ENCODE results near the gene SLC12A7.
"Not testable (repeated sequence)": the region's sequence is repeated elsewhere in the genome, so short reads cannot be mapped to it uniquely, and the experiment has no call there.

SLC12A7 gene

GRCh38 chr5:1098986-1099597 is 12.8 kb downstream of the SLC12A7 start:
- H3K4me3 ChIP-seq (ENCODE audit: low read depth, low read length): no peak overlapping the region
- DNase-seq (ENCODE audit: low read depth): no peak
- no peak for TF ChIP-seq CTCF (conservative IDR thresholded peaks at IDR 0.05; ENCODE audit: low read depth, low read length)

GRCh38 chr5:1097988-1098385 is 13.9 kb downstream of the SLC12A7 start:
- DNase-seq (ENCODE audit: low read depth); H3K4me3 ChIP-seq (ENCODE audit: low read depth, low read length): not testable (repeated sequence)

GRCh38 chr5:1097381-1097987 is 14.4 kb downstream of the SLC12A7 start:
- no peak for TF ChIP-seq CTCF (conservative IDR thresholded peaks at IDR 0.05; ENCODE audit: low read depth, low read length)
- H3K4me3 ChIP-seq (ENCODE audit: low read depth, low read length): no peak overlapping the region
- no peak for DNase-seq (ENCODE audit: low read depth)

- DNase-seq (ENCODE audit: low read depth): no peak
- TF ChIP-seq CTCF (conservative IDR thresholded peaks at IDR 0.05; ENCODE audit: low read depth, low read length): no peak
Measured at GRCh38 chr5:1096838-1097237, 15.0 kb downstream of the SLC12A7 start.

DNA sequence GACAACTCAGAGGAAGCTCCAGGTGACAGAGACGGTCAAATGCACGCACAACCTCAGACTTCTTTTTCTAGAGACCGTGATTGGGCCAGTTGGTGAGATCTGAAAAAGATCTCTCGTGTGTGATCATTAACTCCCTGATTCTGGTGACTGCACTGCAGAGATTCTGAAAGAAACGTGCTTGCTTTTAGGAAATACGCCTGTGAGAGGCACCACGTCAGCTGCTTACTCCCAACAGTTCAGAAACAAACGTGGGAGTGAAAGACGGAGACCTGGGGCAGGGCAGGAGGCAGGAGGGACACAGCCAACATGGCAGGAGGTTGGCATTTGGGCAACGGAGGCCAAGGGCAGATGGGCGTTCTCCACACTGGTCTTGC is 15.9 kb downstream of the SLC12A7 start:
- no peak for DNase-seq (ENCODE audit: low read depth)
- TF ChIP-seq CTCF (conservative IDR thresholded peaks at IDR 0.05; ENCODE audit: low read depth, low read length): no peak
- no peak overlapping the region for H3K4me3 ChIP-seq (ENCODE audit: low read depth, low read length)

More at GRCh38 chr5:1096838-1097237, 15.0 kb downstream of the SLC12A7 start:
- H3K4me3 ChIP-seq (ENCODE audit: low read depth, low read length): no peak overlapping the region

GRCh38 chr5:1095302-1095989 is 16.4 kb downstream of the SLC12A7 start:
- H3K4me3 ChIP-seq (ENCODE audit: low read depth, low read length): no peak overlapping the region
- no peak for TF ChIP-seq CTCF (conservative IDR thresholded peaks at IDR 0.05; ENCODE audit: low read depth, low read length)
- DNase-seq (ENCODE audit: low read depth): no peak

DNA sequence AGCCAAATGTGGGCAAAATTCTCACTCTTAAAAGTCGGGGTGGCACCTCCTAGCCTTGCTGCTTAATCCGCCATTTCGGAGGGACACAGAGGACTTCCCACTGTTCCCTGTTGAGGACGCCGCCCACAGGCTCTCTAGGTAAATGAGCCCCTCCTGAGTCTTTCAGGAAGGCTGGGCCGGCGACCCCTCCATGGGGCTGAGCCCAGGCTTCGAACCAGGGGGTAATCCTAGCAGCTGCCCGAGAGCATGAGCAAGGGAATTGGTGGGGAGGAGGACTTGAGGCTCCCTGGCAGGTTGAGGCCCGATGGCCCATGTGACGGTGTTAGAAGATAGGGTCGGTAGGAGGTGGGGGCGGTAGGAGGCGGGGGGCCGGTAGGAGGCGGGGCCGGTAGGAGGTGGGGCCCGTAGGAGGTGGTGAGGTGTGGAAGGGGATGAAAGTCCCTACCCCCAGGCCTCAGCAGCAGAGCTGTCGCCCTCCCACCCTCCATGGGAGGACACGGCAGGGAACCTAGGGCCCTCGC is 17.1 kb downstream of the SLC12A7 start:
- DNase-seq (ENCODE audit: low read depth): no peak
- H3K4me3 ChIP-seq (ENCODE audit: low read depth, low read length): no peak overlapping the region
- no peak for TF ChIP-seq CTCF (conservative IDR thresholded peaks at IDR 0.05; ENCODE audit: low read depth, low read length)
